HEK293 (cell line): Measurements from ENCODE around the gene ZNF236.

ENCODE experiments used
- CTCF ChIA-PET: fragments of 350-600 bp; formaldehyde crosslinking; extraction: SDS; loops from one replicate; lab custom pipeline; 2021; ENCODE audit warnings: antibody characterized with exemption; lab: Yijun Ruan, JAX
- POLR2A ChIA-PET: fragments of 300-600 bp; formaldehyde crosslinking; extraction: SDS; loops from one replicate; lab custom pipeline; 2020; ENCODE audit warnings: antibody characterized with exemption, inconsistent platforms; lab: Yijun Ruan, JAX
- H3K27ac ChIP-seq: fragments of 200-500 bp; sonication (Bioruptor generic); 2 replicates; pipeline ENCODE4 v1.5.1; 2014; ENCODE audit warnings: low read depth, low read length, control low read depth, inconsistent platforms; ENCODE audit errors: extremely low read depth
- H3K36me3 ChIP-seq, 2 experiments: fragments of 200-500 bp in 1 of 2; sonication (Bioruptor generic) in 1 of 2; 1 replicate in 1 of 2; 2 replicates in 1 of 2; pipeline ENCODE4 v1.5.1; 2014 to 2017; ENCODE audit warnings: inconsistent platforms in 2 of 2, low read length in 2 of 2; ENCODE audit not compliant: control insufficient read depth in 2 of 2, insufficient read depth in 1 of 2
- H3K4me1 ChIP-seq: fragments of 200-500 bp; sonication (Bioruptor generic); 2 replicates; pipeline ENCODE4 v1.5.1; 2014; ENCODE audit warnings: mild to moderate bottlenecking, low read length, inconsistent platforms; ENCODE audit not compliant: control insufficient read depth, insufficient read depth
- H3K4me3 ChIP-seq: 2 replicates; pipeline ENCODE4 v1.5.1; 2011; ENCODE audit warnings: low read depth, mild to moderate bottlenecking, control low read depth, low read length, moderate library complexity
- H3K9me3 ChIP-seq: fragments of 200-500 bp; sonication (Bioruptor generic); 2 replicates; pipeline ENCODE4 v1.5.1; 2014; ENCODE audit warnings: low read depth, low read length, inconsistent platforms; ENCODE audit not compliant: control insufficient read depth, insufficient read depth
- ELK4 ChIP-seq: IDR thresholded peaks from 2 replicates; pipeline ENCODE4 v1.6.1; 2011; ENCODE audit warnings: mild to moderate bottlenecking, low read depth, low read length, borderline replicate concordance
- MEIS1 ChIP-seq: sonication (generic); formaldehyde crosslinking; IDR thresholded peaks from 2 replicates; pipeline ENCODE4 v1.8.1; 2022; ENCODE audit warnings: missing genetic modification reagents, mild to moderate bottlenecking, borderline replicate concordance
- PRDM1 ChIP-seq: fragments of 450-650 bp; formaldehyde crosslinking; IDR thresholded peaks from 2 replicates; pipeline ENCODE4; 2016; ENCODE audit warnings: missing biosample characterization, missing genetic modification characterization
- RBAK ChIP-seq: fragments of 450-650 bp; formaldehyde crosslinking; IDR thresholded peaks from 2 replicates; pipeline ENCODE4 v1.5.1; 2016; ENCODE audit warnings: missing biosample characterization, missing genetic modification characterization
- REST ChIP-seq: fragments of 450-650 bp; formaldehyde crosslinking; IDR thresholded peaks from 2 replicates; pipeline ENCODE4 v1.5.1; 2016; ENCODE audit warnings: missing biosample characterization, missing genetic modification characterization
- SP7 ChIP-seq: fragments of 450-650 bp; formaldehyde crosslinking; IDR thresholded peaks from 2 replicates; pipeline ENCODE4 v1.5.1; 2016; ENCODE audit warnings: missing biosample characterization, missing genetic modification characterization
- ZBTB17 ChIP-seq: fragments of 450-650 bp; formaldehyde crosslinking; IDR thresholded peaks from 2 replicates; pipeline ENCODE4 v1.5.1; 2016; ENCODE audit warnings: missing biosample characterization, missing genetic modification characterization
- ZBTB49 ChIP-seq: fragments of 450-650 bp; formaldehyde crosslinking; IDR thresholded peaks from 2 replicates; pipeline ENCODE4 v1.5.1; 2016; ENCODE audit warnings: missing biosample characterization, missing genetic modification characterization, low read depth
- ZNF112 ChIP-seq: fragments of 450-650 bp; formaldehyde crosslinking; IDR thresholded peaks from 2 replicates; pipeline ENCODE4 v1.5.0; 2017; ENCODE audit warnings: missing biosample characterization, missing genetic modification characterization
- ZNF248 ChIP-seq: fragments of 450-650 bp; formaldehyde crosslinking; IDR thresholded peaks from 2 replicates; pipeline ENCODE4 v1.5.1; 2017; ENCODE audit warnings: missing biosample characterization, missing genetic modification characterization
- ZNF335 ChIP-seq: fragments of 450-650 bp; formaldehyde crosslinking; conservative IDR thresholded peaks from 2 replicates; pipeline ENCODE4 v1.5.1; 2016; ENCODE audit warnings: missing biosample characterization, missing genetic modification characterization
- ZNF354C ChIP-seq: fragments of 450-650 bp; formaldehyde crosslinking; IDR thresholded peaks from 2 replicates; pipeline ENCODE4 v1.5.1; 2016; ENCODE audit warnings: missing biosample characterization, missing genetic modification characterization, low read depth, borderline replicate concordance
- ZNF514 ChIP-seq: fragments of 450-650 bp; formaldehyde crosslinking; IDR thresholded peaks from 2 replicates; pipeline ENCODE4 v1.5.1; 2016; ENCODE audit warnings: missing biosample characterization, missing genetic modification characterization
- ZNF610 ChIP-seq: fragments of 450-650 bp; formaldehyde crosslinking; IDR thresholded peaks from 2 replicates; pipeline ENCODE4 v1.5.1; 2016; ENCODE audit warnings: missing biosample characterization, missing genetic modification characterization, borderline replicate concordance
- ZSCAN18 ChIP-seq: fragments of 450-650 bp; formaldehyde crosslinking; IDR thresholded peaks from 2 replicates; pipeline ENCODE4 v1.5.1; 2016; ENCODE audit warnings: missing biosample characterization, missing genetic modification characterization

Gene ZNF236

GRCh38 chr18:77008576-77009315, 186.4 kb downstream of the ZNF236 start (continued):
- TF ChIP-seq REST = no peak
- no peak for TF ChIP-seq ZNF112
- no peak for TF ChIP-seq MEIS1 (CRISPR knock-in tag)
- no peak for TF ChIP-seq RBAK (tag by site-specific recombination)
- no peak for TF ChIP-seq ZSCAN18 (tag by site-specific recombination)
- no peak for TF ChIP-seq ZNF514
- no peak for TF ChIP-seq ZNF335

GRCh38 chr18:77009675-77010074, 187.3 kb downstream of the ZNF236 start:
- no peak overlapping the region for H3K27ac ChIP-seq
- TF ChIP-seq ZNF610 (no peak), ZNF248 (tag by site-specific recombination) (no peak), ZBTB17 (no peak), ZSCAN18 (tag by site-specific recombination) (no peak)
- TF ChIP-seq, all 188 proteins: peak for 0
- Histone ChIP-seq H3K4me1 (no peaks in the 10 kb centered on the region), H3K4me3 (no peak overlapping the region), H3K9me3 (no peaks in the 10 kb centered on the region), H3K36me3 (no peaks in the 10 kb centered on the region)
- ChIA-PET CTCF (interaction anchor here (0.7 to 4.5 kb wide), 3 partner anchors 9 to 209 kb away, joined by 4 to 40 read pairs (median 6); no protein-coding TSS in a partner anchor), POLR2A (no interaction called here)

GRCh38 chr18:77012120-77012519, 189.8 kb downstream of the ZNF236 start:
- Histone ChIP-seq H3K4me1 (no peaks in the 10 kb centered on the region), H3K27ac (no peak overlapping the region), H3K4me3 (no peak overlapping the region), H3K36me3 (peaks cover 4 to 7% of the 10 kb centered on the region in 2 experiments; a peak in 2 of 3 replicates), H3K9me3 (no peaks in the 10 kb centered on the region)
- TF ChIP-seq PRDM1 (tag by site-specific recombination) (no peak), ZNF354C (tag by site-specific recombination) (no peak), ZBTB49 (tag by site-specific recombination) (no peak), SP7 (tag by site-specific recombination) (no peak), MEIS1 (CRISPR knock-in tag) (no peak), ELK4 (no peak)
- CTCF ChIA-PET = interaction anchor here (0.7 to 4.5 kb wide), 3 partner anchors 12 to 175 kb away, joined by 3 to 40 read pairs (median 3); no protein-coding TSS in a partner anchor
- POLR2A ChIA-PET = no interaction called here
